NCI-H2029 treated with DMSO at 0.1 percent for 48 hours (cell line): Measurements from ENCODE around the gene ZCCHC9.
"Not testable (repeated sequence)": the region's sequence is repeated elsewhere in the genome, so short reads cannot be mapped to it uniquely, and the experiment has no call there.

Source experiments
- DNase-seq: peaks from one replicate; lab custom pipeline; 2025; lab: John Stamatoyannopoulos, UW

ZCCHC9 gene, protein sequence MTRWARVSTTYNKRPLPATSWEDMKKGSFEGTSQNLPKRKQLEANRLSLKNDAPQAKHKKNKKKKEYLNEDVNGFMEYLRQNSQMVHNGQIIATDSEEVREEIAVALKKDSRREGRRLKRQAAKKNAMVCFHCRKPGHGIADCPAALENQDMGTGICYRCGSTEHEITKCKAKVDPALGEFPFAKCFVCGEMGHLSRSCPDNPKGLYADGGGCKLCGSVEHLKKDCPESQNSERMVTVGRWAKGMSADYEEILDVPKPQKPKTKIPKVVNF

GRCh38 chr5:81301271-81302015 lies at the start of gene ZCCHC9:
ZCCHC9 (plus strand) TSS chr5:81301587; CDS start chr5:81304758, 3,171 bp downstream.
- peak; percentile 70 for DNase-seq

DNA sequence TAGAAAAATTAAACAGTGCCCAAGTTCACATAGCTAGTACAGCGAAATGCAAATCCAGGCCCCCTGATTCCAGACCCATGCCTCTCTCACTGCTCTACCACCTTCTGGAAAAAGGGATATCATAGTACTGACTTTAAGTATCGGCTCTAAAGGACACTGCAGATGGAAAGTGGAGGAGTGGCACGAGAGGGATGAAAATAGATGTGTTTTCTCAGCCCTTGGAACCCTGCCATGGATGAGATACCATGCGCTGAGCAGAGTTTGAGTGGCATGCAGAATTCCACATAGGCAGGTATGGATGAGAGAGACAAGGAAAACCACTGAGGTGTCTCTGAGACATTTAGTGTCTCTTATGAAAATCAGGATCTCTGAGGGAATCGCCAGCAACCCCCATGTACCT lies 49.5 kb upstream of the ZCCHC9 start:
- DNase-seq = peak; percentile 26

GRCh38 chr5:81252904-81253303 lies 48.5 kb upstream of the ZCCHC9 start:
- no peak for DNase-seq

DNA sequence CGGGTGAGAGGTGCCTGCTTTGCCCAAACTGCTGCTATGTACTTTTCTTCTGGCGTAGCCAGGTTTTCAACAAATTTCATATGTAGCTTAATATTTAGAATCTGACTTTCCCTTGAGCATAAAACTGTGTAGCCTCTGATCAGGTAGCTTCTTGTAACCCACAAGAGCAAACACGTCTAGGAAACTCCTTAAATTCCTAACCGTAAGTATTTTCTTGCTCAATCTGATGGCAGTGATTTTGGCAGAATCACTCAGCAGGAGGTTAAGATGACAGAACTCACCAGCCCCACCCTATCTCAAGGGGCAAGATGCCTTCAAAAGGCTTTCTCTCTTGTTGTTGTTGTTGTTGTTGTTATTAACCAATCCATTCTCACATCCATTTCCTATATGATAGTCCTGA lies 47.5 kb upstream of the ZCCHC9 start:
- no peak for DNase-seq

DNA sequence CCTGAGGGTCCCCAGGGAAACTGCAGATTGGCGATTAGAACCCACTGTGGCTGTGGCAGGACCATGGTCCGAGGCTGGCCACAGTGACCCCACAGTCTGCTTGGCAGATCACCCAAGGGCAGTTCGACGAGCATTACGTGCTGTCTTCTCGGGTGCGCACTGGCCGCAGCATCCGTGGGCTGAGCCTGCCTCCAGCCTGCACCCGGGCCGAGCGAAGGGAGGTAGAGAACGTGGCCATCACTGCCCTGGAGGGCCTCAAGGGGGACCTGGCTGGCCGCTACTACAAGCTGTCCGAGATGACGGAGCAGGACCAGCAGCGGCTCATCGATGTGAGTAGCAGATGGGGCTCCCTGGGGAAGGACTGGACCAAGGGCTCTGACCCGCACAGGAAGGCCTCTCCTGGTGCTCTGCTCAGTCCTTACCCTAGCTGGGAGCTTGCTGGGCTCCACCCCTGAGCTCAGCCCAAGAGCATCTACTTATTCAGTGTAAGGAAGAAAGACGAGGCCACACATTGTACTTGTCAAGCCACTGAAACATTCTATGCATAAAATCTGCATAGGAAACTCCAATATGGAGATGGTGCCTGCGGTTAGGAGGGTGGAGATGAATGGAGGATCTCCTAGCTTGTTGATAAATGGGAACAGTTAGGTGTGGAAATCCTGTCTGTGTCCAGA lies 46.4 kb upstream of the ZCCHC9 start:
- no peak for DNase-seq

DNA sequence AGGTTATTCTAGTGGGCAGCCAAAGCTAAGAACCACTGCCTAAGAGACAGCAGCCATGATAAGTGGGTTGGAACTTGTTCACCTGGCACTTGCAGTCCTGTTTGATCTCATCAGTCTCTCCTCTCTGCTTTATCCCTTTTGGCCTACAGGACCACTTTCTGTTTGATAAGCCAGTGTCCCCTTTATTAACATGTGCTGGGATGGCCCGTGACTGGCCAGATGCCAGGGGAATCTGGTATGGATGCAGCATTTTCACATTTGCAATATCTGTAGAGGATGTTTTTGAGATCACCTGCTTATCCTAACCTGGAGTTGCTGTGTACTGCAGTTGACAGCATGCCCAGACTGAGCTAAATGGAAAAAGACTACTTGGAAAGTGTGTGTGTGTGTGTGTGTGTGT lies 44.6 kb upstream of the ZCCHC9 start:
- DNase-seq = no peak

- DNase-seq = not testable (repeated sequence)
Measured at GRCh38 chr5:81262796-81263195, 38.6 kb upstream of the ZCCHC9 start.

DNA sequence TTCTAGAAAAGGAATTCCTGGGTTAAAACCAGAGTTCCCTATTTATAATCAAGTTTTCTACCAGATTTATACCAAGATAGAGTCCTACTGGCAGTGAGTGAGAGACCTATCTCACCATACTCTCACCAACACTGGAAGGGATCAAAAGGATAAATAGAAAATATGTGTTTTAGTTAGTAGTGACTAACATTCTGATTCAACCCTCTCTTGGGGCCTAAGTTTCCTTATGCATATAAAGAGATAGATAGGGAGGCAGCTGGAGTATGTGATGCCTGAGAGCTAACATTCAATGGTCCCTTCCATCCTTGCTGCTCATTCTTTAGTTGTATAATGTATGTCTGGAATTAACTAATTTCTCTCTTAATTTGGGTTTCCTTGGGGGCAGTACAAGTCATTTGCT lies 36.3 kb upstream of the ZCCHC9 start:
- no peak for DNase-seq

DNA sequence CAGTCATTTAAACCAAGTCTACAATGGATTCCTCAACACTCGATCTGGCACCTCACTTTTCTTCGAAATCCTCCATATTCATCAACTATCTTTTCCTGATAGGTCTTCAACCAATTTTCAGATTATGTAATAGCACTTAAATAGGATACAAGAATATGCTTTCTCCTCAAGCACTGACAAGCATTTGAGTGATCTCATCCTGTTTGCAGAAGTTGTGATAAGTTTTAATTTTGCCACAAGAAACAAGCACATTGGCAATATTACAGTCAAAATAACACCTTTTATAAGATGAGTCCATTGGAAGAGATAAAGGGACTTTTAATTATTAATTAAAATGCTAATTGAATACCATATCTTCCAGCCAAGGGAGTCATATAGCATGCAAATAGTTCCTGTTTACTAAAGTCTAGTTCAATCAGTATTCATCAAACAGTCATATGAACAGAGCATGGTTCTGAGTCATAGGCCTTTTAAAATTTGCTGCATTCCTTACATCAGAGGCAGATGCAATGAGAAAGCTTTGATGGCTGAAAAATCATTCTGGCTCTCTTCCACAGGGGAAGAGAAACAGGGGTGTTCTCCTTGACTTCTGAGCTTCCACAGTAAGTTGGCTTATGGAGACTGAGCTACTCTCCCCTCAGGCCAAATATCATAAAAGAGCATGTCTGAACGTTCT lies 32.7 kb upstream of the ZCCHC9 start:
- no peak for DNase-seq

DNA sequence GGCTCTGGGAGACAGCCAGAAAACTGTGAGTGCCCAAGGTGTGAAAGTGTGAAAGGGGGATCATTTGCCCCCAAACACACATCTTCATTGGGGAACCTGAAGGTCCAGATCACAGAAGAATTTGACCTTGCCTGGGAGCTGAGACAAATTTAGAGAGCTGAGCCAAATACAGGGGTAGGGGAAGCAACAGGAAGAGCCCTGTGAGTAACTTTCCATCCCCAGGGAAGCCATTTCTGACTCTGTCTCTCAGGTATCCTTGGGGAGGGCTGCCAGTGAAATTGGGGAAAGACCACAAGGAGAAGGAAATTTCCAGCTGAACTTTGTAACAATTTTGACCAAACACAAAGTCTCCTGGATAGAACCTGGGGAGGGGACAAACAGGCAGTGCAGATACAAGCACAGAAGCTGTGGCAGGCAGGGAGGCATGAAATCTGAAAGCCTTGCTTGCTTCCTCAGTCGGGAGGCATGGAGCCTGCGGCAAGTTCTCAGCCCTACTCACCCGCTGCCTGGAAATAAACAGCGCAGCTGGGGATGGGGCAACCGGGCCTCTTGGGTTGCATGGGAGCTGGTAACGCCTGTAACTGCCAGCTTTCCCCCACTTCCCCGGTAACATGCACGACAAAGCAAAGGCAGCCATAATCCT lies 31.5 kb upstream of the ZCCHC9 start:
- DNase-seq = no peak

- DNase-seq = not testable (repeated sequence)
Measured at GRCh38 chr5:81270394-81271027, 30.9 kb upstream of the ZCCHC9 start.

DNA sequence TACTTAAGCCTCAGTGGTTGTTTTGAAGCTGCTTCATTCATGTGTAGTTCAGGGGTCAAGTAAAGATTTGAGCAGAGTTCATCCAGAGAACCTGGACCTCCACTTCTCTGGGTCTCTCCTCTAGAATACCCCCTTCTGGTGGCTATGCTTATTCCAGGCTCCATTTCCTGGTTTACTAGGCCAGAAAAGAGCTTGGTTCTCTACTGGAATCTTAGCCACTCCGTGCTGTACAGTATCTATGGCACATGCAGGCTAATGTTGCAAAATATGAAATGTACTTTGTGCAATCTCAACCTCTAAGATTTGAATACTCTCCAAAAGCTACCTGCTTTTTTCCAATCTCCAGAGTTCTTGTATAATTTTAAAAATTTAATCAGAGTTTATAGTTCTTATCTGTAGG lies 17.4 kb upstream of the ZCCHC9 start:
- no peak for DNase-seq

DNA sequence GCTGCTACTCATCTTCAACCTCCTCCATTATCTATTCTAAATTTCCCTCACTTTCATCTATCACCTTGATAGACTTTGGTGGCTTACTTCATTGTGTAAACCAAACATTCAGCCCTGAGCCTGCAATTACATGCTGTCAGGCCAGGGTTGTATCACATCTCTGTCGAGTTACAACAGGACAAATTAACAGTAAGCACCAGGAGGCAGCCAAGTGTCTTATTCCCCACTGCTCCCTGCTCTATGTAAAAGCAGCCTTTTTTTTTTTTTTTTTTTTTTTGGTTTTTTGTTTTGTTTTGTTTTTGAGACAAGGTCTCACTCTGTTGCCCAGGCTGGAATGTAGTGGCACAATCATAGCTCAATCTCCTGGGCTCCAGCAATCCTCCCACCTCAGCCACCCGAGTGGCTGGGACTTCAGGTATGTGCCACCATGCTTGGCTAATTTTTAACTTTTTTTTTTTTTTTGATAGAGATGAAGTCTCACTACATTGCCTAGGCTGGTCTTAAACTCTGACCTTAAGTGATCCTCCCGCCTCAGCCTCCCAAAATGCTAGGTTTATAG lies 15.2 kb upstream of the ZCCHC9 start:
- no peak for DNase-seq

- no peak for DNase-seq
Measured at GRCh38 chr5:81288021-81288433, 13.4 kb upstream of the ZCCHC9 start.

DNA sequence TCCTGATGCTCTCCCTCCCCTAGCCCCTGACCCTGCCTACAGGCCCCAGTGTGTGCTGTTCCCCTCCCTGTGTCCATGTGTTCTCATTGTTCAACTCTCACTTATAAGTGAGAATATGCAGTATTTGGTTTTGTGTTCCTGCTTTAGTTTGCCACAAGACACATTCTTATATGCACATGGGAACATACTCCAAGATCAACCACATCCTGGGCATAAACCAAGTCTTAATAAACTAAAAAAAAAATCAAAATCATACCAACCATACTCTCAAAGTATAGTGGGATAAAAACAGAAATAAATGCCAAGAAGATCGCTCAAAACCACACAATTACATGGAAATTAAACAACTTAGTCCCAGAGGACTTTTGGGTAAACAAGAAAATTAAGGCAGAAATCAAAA lies 11.2 kb upstream of the ZCCHC9 start:
- no peak for DNase-seq

GRCh38 chr5:81292130-81292529 lies 9.3 kb upstream of the ZCCHC9 start:
- no peak for DNase-seq

DNA sequence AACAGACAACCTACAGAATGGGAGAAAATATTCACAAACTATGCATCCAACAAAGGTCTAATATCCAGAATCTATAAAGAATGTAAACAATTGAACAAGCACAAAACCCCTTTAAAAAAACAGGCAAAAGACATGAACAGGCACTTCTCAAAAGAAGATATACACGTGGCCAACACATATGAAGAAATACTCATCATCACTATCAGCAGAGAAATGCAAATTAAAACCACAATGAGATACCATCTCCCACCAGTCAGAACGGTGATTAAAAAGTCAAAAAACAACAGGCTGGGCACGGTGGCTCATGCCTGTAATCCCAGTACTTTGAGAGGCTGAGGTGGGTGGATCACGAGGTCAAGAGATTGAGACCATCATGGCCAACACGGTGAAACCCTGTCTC lies 7.4 kb upstream of the ZCCHC9 start:
- not testable (repeated sequence) for DNase-seq

DNA sequence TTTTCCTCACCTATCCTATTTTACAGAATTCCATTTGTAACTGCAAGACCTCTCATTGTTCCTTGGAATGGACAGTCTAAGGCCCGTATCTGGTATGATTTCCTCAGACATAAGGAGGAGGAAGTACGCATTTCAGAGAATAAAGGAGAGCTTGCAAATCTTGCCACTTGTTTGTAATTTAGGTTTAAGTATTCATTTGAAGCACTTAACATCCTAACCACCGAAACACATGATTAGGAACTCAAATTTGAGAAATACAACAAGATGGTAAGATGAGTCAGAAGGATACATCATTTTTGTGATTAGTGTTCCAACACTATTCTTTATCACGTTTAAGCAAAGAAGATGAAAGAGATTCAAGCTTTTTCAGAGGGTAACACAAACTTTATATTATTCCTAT lies 3.9 kb upstream of the ZCCHC9 start:
- DNase-seq = no peak

DNA sequence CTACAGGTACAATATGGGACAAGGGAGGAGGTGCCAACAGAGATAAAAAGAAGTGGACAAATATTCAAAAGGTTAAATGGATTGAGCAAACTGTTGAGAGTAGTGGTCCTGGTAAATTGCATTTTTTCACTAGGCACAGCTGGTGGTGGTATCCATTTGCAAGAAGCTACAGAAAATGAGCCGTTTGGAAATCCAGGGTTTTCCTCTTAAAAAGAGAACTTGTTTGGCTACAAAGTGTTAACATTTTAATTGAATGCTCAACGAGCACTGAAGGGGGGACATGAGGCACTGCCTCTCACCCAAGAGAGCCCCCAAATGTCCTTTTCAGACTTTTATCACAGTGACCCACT lies 491 bp upstream of the ZCCHC9 start:
- peak; percentile 25 for DNase-seq

- no peak for DNase-seq
Measured at GRCh38 chr5:81302596-81302995, 1.2 kb downstream of the ZCCHC9 start.

- no peak for DNase-seq
Measured at GRCh38 chr5:81303563-81303962, 2.2 kb downstream of the ZCCHC9 start.
